Adipose tissue (tissue), 3 donors: ENCODE results near the gene HELB. TPM values are rescaled to one million over a fixed set of nuclear protein-coding genes. Genes with fewer than 3 reads are reported as not detected.

Experiments used
- H3K27ac ChIP-seq: one replicate; pipeline ENCODE4 v1.5.1; 2013; ENCODE audit warnings: low read depth, low read length
- WGBS, 3 donors: extraction: QIAGEN DNeasy Blood & Tissue Kit; methylation state at CpG; one replicate each; pipeline ENCODE4 v1.1.7; 2013; 5-methylcytosine and 5-hydroxymethylcytosine counted together
- polyA plus RNA-seq, 3 donors: library from polyadenylated mRNA; stranded (reverse); fragments of 200-250 nt; gene quantifications; one replicate each; pipeline ENCODE4 v1.2.3, GENCODE V29; 2013
- donor health status: healthy with polysubstance abuse.
- donor health status: Bipolar disorder and iron deficiency.
- donor health status: healthy.

Gene HELB
- polyA plus RNA-seq, 3 donors: 0.45 to 1.0 (median 0.86) TPM

GRCh38 chr12:66345212-66345611 is 42.9 kb downstream of the HELB start:
- H3K27ac ChIP-seq: no peak overlapping the region
- 67 to 86% (median 68%) methylated on average over 3 of the region's 3 CpGs for WGBS, 3 donors

GRCh38 chr12:66345956-66346355 is 43.7 kb downstream of the HELB start:
- WGBS, 3 donors: 94 to 97% (median 96%) methylated on average over 2 of the region's 2 CpGs
- H3K27ac ChIP-seq: no peak overlapping the region

GRCh38 chr12:66351301-66351700 is 49.0 kb downstream of the HELB start:
- WGBS, 3 donors: 88 to 94% (median 92%) methylated on average over 2 of the region's 2 CpGs
- no peak overlapping the region for H3K27ac ChIP-seq

- 81 to 84% (median 82%) methylated on average over 9 of the region's 9 CpGs for whole genome bisulfite sequencing, 3 donors
These were observed 49.9 kb downstream of the HELB start for GRCh38 chr12:66352197-66352596.

GRCh38 chr12:66352899-66353298 is 50.6 kb downstream of the HELB start:
- 92 to 98% (median 96%) methylated on average over 8 of the region's 8 CpGs for WGBS, 3 donors
- H3K27ac ChIP-seq: no peak overlapping the region

More at GRCh38 chr12:66352197-66352596, 49.9 kb downstream of the HELB start:
- H3K27ac ChIP-seq: no peak overlapping the region

- WGBS, 3 donors: 73 to 81% (median 80%) methylated on average over 6 of the region's 6 CpGs
- no peak overlapping the region for H3K27ac ChIP-seq
These were observed 52.0 kb downstream of the HELB start for GRCh38 chr12:66354291-66354690.

GRCh38 chr12:66359300-66359699 is 57.0 kb downstream of the HELB start:
- H3K27ac ChIP-seq: no peak overlapping the region

- 87 to 94% (median 88%) methylated on average over 4 of the region's 4 CpGs for WGBS, 3 donors
These were observed 59.4 kb downstream of the HELB start for GRCh38 chr12:66361703-66362102.

GRCh38 chr12:66365718-66366490 is 63.6 kb downstream of the HELB start:
- no peak overlapping the region for H3K27ac ChIP-seq
- 61 to 86% (median 64%) methylated on average over 3 of the region's 3 CpGs for WGBS, 3 donors

More at GRCh38 chr12:66361703-66362102, 59.4 kb downstream of the HELB start:
- no peak overlapping the region for H3K27ac ChIP-seq

GRCh38 chr12:66367015-66367667 is 64.8 kb downstream of the HELB start:
- WGBS, 3 donors: 58 to 67% (median 62%) methylated on average over 3 of the region's 3 CpGs
- H3K27ac ChIP-seq: no peak overlapping the region

- H3K27ac ChIP-seq: no peak overlapping the region
- WGBS, 3 donors: 79 to 84% (median 82%) methylated on average over 2 of the region's 2 CpGs
These were observed 69.7 kb downstream of the HELB start for GRCh38 chr12:66371982-66372381.

- WGBS, 3 donors: 79 to 97% (median 95%) methylated on average over 1 of the region's 1 CpG
- no peak overlapping the region for H3K27ac ChIP-seq
These were observed 73.3 kb downstream of the HELB start for GRCh38 chr12:66375560-66375959.

- 73 to 95% (median 81%) methylated on average over 6 of the region's 6 CpGs for WGBS, 3 donors
- H3K27ac ChIP-seq: no peak overlapping the region
These were observed 77.3 kb downstream of the HELB start for GRCh38 chr12:66379616-66380015.

- WGBS, 3 donors: 84 to 90% (median 87%) methylated on average over 5 of the region's 5 CpGs
- no peak overlapping the region for H3K27ac ChIP-seq
These were observed 78.7 kb downstream of the HELB start for GRCh38 chr12:66380769-66381535.

- WGBS, 3 donors: 53 to 92% (median 90%) methylated on average over 1 of the region's 1 CpG
- no peak overlapping the region for H3K27ac ChIP-seq
These were observed 84.8 kb downstream of the HELB start for GRCh38 chr12:66387117-66387516.

Other genes starting within 250 kb of the HELB start
- gene LLPH, start 171.7 kb upstream of the HELB start, polyA plus RNA-seq: 10 to 100 TPM in 2 of 3 donors, 1 to 10 TPM in 1; 9.9 to 21.2 (median 17.2) TPM
- gene TMBIM4, start 132.5 kb upstream of the HELB start, polyA plus RNA-seq: 100 to 1,000 TPM; 123 to 163 (median 126) TPM
- 10 to 100 TPM in 2 of 3 donors, 1 to 10 TPM in 1; 1.9 to 17.0 (median 14.5) TPM for gene IRAK3, start 113.3 kb upstream of the HELB start, polyA plus RNA-seq